Upper lobe of left lung (tissue), 6 donors: ENCODE measurements around the gene PRR20G. TPM values are rescaled to one million over a fixed set of nuclear protein-coding genes. Genes with fewer than 3 reads are reported as not detected.
A peak's percentile ranks its signal among the peaks of the same experiment; 100 is the strongest.

Source experiments
- ATAC-seq, 2 donors: fragments of 200-7000 bp; cut with Tn5 transposase; one replicate each; pipeline ENCODE4 v1.9.1; 2022; ENCODE audit warnings: mild to moderate bottlenecking in 2 of 2, moderate library complexity in 2 of 2; ENCODE audit not compliant: low FRiP score in 2 of 2
- DNase-seq, 2 donors: peaks; one replicate each; pipeline ENCODE4 v3.0.0-alpha.2; 2019 to 2020
- H3K27ac ChIP-seq, 4 donors: fragments of 200-600 bp; sonication (generic); one replicate each; pipeline ENCODE4 v1.5.1; 2016 to 2019
- H3K27me3 ChIP-seq, 4 donors: fragments of 200-600 bp; sonication (generic); one replicate each; pipeline ENCODE4 v1.5.1; 2017 to 2019
- H3K36me3 ChIP-seq, 4 donors: fragments of 200-600 bp; sonication (generic); one replicate each; pipeline ENCODE4 v1.5.1; 2016 to 2019
- H3K4me1 ChIP-seq, 4 donors: fragments of 200-600 bp; sonication (generic); one replicate each; pipeline ENCODE4 v1.5.1; 2018 to 2019
- H3K4me3 ChIP-seq, 4 donors: fragments of 200-600 bp; sonication (generic); one replicate each; pipeline ENCODE4 v1.5.1; 2017 to 2019; ENCODE audit warnings: mild to moderate bottlenecking in 2 of 4, moderate library complexity in 1 of 4
- H3K9me3 ChIP-seq, 4 donors: fragments of 200-600 bp; sonication (generic); one replicate each; pipeline ENCODE4 v1.5.1; 2018 to 2019
- CTCF ChIP-seq, 6 experiments: fragments of 450-650 bp in 4 of 6; fragments of 200-600 bp in 2 of 6; sonication (generic) in 2 of 6; IDR thresholded peaks; one replicate each; pipeline ENCODE4 v1.5.1; 2016 to 2019; ENCODE audit warnings: antibody characterized with exemption in 6 of 6
- EP300 ChIP-seq, 4 donors: sonication (generic); formaldehyde crosslinking; IDR thresholded peaks; one replicate each; pipeline ENCODE4 v1.5.1; 2017; ENCODE audit warnings: antibody characterized with exemption in 4 of 4, control low read depth in 2 of 4
- POLR2A ChIP-seq, 4 donors: fragments of 450-650 bp; IDR thresholded peaks; one replicate each; pipeline ENCODE4 v1.5.1; 2016 to 2017; ENCODE audit warnings: antibody characterized with exemption in 4 of 4, mild to moderate bottlenecking in 2 of 4
- POLR2AphosphoS5 ChIP-seq, 2 donors: sonication (generic); formaldehyde crosslinking; IDR thresholded peaks; one replicate each; pipeline ENCODE4 v1.5.1; 2017; ENCODE audit warnings: antibody characterized with exemption in 2 of 2
- WGBS, 2 donors: methylation state at CpG; one replicate each; pipeline ENCODE4 v1.1.5; 2017 to 2018; 5-methylcytosine and 5-hydroxymethylcytosine counted together
- total RNA-seq, 6 donors: library from RNA; depleted of rRNA in 4 of 6; stranded (reverse); fragments of >200 nt in 4 of 6; gene quantifications; one replicate each; pipeline versions ENCODE4 v1.1.0 to v1.2.1, GENCODE V29; 2016 to 2021
- donor health status: DM: no; HTN: no; CAD: no; lungs with moderate emphysema.
- donor health status: DM: no; HTN: yes; CAD: no; lungs with severe emphysema.

PRR20G gene
- total RNA-seq, 6 donors from 2014 or later: not detected

- Histone ChIP-seq H3K27ac (no peak overlapping the region), H3K9me3 (no peaks in the 10 kb centered on the region), H3K4me3 (no peak overlapping the region), H3K27me3 (no peaks in the 10 kb centered on the region), H3K36me3 (no peaks in the 10 kb centered on the region), H3K4me1 (peaks cover 0 to 3% (median 0%) of the 10 kb centered on the region in 4 donors)
- WGBS, 2 donors: 94 to 96% methylated on average over 7 of the region's 7 CpGs
- TF ChIP-seq POLR2AphosphoS5 (IDR thresholded peaks at IDR 0.05): no peak
- no peak for TF ChIP-seq CTCF (IDR thresholded peaks at IDR 0.05)
- TF ChIP-seq EP300 (IDR thresholded peaks at IDR 0.05): no peak
- no peak for TF ChIP-seq POLR2A (IDR thresholded peaks at IDR 0.05)
- DNase-seq (no peak), ATAC-seq (no peak)
These were observed 34.4 kb downstream of the PRR20G start for GRCh38 chr3:127253491-127253890.

GRCh38 chr3:127252446-127252845 lies 35.4 kb downstream of the PRR20G start:
- WGBS, 2 donors: 45 to 53% methylated on average over 2 of the region's 2 CpGs
- TF ChIP-seq CTCF (IDR thresholded peaks at IDR 0.05) (no peak), EP300 (IDR thresholded peaks at IDR 0.05) (no peak), POLR2AphosphoS5 (IDR thresholded peaks at IDR 0.05) (no peak), POLR2A (IDR thresholded peaks at IDR 0.05) (no peak)

GRCh38 chr3:127250032-127250431 lies 37.8 kb downstream of the PRR20G start:
- H3K9me3 ChIP-seq: peaks cover 6 to 19% (median 14%) of the 10 kb centered on the region in 4 donors
- no peaks in the 10 kb centered on the region for H3K27me3 ChIP-seq
- H3K4me1 ChIP-seq: peaks cover 0 to 3% (median 0%) of the 10 kb centered on the region in 4 donors
- no peaks in the 10 kb centered on the region for H3K36me3 ChIP-seq
- ATAC-seq: no peak
- DNase-seq: no peak
- 28 to 38% methylated on average over 1 of the region's 1 CpG for WGBS, 2 donors
- no peak overlapping the region for H3K4me3 ChIP-seq
- TF ChIP-seq CTCF (IDR thresholded peaks at IDR 0.05) (no peak), POLR2A (IDR thresholded peaks at IDR 0.05) (no peak), POLR2AphosphoS5 (IDR thresholded peaks at IDR 0.05) (no peak), EP300 (IDR thresholded peaks at IDR 0.05) (no peak)
- no peak overlapping the region for H3K27ac ChIP-seq

More at GRCh38 chr3:127252446-127252845, 35.4 kb downstream of the PRR20G start:
- no peak for DNase-seq
- Histone ChIP-seq H3K4me1 (peaks cover 0 to 3% (median 0%) of the 10 kb centered on the region in 4 donors), H3K27me3 (no peaks in the 10 kb centered on the region), H3K9me3 (peaks cover 4 to 8% (median 6%) of the 10 kb centered on the region in 4 donors), H3K27ac (no peak overlapping the region), H3K4me3 (no peak overlapping the region), H3K36me3 (no peaks in the 10 kb centered on the region)
- no peak for ATAC-seq

GRCh38 chr3:127247292-127247691 lies 40.6 kb downstream of the PRR20G start:
- ATAC-seq: no peak
- TF ChIP-seq POLR2A (IDR thresholded peaks at IDR 0.05) (no peak), POLR2AphosphoS5 (IDR thresholded peaks at IDR 0.05) (no peak), CTCF (IDR thresholded peaks at IDR 0.05) (no peak), EP300 (IDR thresholded peaks at IDR 0.05) (no peak)
- peaks cover 6 to 19% (median 15%) of the 10 kb centered on the region in 4 donors for H3K9me3 ChIP-seq

GRCh38 chr3:127238602-127239001 lies 49.2 kb downstream of the PRR20G start:
- ATAC-seq: no peak
- Histone ChIP-seq H3K4me1 (no peaks in the 10 kb centered on the region), H3K36me3 (no peaks in the 10 kb centered on the region), H3K27me3 (no peaks in the 10 kb centered on the region), H3K9me3 (peaks cover 0 to 5% (median 0%) of the 10 kb centered on the region in 4 donors), H3K27ac (no peak overlapping the region), H3K4me3 (no peak overlapping the region)
- no peak for DNase-seq
- TF ChIP-seq POLR2A (IDR thresholded peaks at IDR 0.05) (no peak), CTCF (IDR thresholded peaks at IDR 0.05) (peak in 1 of 6 experiments; percentile 26)
- WGBS, 2 donors: 55 to 69% methylated on average over 2 of the region's 2 CpGs

More at GRCh38 chr3:127247292-127247691, 40.6 kb downstream of the PRR20G start:
- H3K4me3 ChIP-seq: no peak overlapping the region
- H3K27ac ChIP-seq: no peak overlapping the region
- H3K27me3 ChIP-seq: no peaks in the 10 kb centered on the region
- no peaks in the 10 kb centered on the region for H3K4me1 ChIP-seq
- H3K36me3 ChIP-seq: no peaks in the 10 kb centered on the region
- DNase-seq: no peak
- WGBS, 2 donors: 72 to 83% methylated on average over 1 of the region's 1 CpG
